WTC11 (cell line): Measurements from ENCODE around the gene LIN9. TPM values are rescaled to one million over a fixed set of nuclear protein-coding genes. Genes with fewer than 3 reads are reported as not detected.

Experiments used
- ATAC-seq: fragments of 200-7000 bp; cut with Tn5 transposase; 2 replicates; pipeline ENCODE4 v1.10.0; 2021; ENCODE audit warnings: mild to moderate bottlenecking, moderate library complexity
- CTCF ChIA-PET: fragments of 300-600 bp; sonication (Branson Sonifier 250); formaldehyde crosslinking; loops from one replicate; lab custom pipeline; 2021; ENCODE audit warnings: antibody characterized with exemption; lab: Charles Lee
- POLR2A ChIA-PET: fragments of 350-600 bp; sonication (Branson Sonifier 250); formaldehyde crosslinking; loops from one replicate; lab custom pipeline; 2021; ENCODE audit warnings: antibody characterized with exemption; lab: Charles Lee
- DNase-seq: peaks from one replicate; pipeline ENCODE4 v3.0.0; 2021; ENCODE audit warnings: low spot score
- H3K27ac Mint-ChIP-seq: 2 replicates; pipeline ENCODE4 v1.8.0; 2021; ENCODE audit warnings: mixed read lengths
- H3K27me3 Mint-ChIP-seq: 2 replicates; pipeline ENCODE4 v1.8.0; 2021; ENCODE audit warnings: low read depth, mild to moderate bottlenecking, moderate library complexity, mixed read lengths
- H3K36me3 Mint-ChIP-seq: 2 replicates; pipeline ENCODE4 v1.8.0; 2021; ENCODE audit warnings: mixed read lengths
- H3K4me1 Mint-ChIP-seq: 2 replicates; pipeline ENCODE4 v1.8.0; 2022; ENCODE audit warnings: mixed read lengths
- H3K4me3 Mint-ChIP-seq: 2 replicates; pipeline ENCODE4 v1.8.0; 2021; ENCODE audit warnings: mild to moderate bottlenecking, moderate library complexity, mixed read lengths
- H3K9me3 Mint-ChIP-seq: 2 replicates; pipeline ENCODE4 v1.8.0; 2021; ENCODE audit warnings: mixed read lengths
- ATF1 ChIP-seq: sonication (generic); formaldehyde crosslinking; IDR thresholded peaks from 2 replicates; pipeline ENCODE4 v1.8.1; 2023; ENCODE audit warnings: mild to moderate bottlenecking, moderate library complexity, missing genetic modification reagents
- FOXJ3 ChIP-seq: sonication (generic); formaldehyde crosslinking; IDR thresholded peaks from 2 replicates; pipeline ENCODE4 v1.9.0; 2021; ENCODE audit warnings: missing genetic modification reagents, mild to moderate bottlenecking, borderline replicate concordance
- FOXK1 ChIP-seq: sonication (generic); formaldehyde crosslinking; IDR thresholded peaks from 2 replicates; pipeline ENCODE4 v1.8.0; 2022; ENCODE audit warnings: mild to moderate bottlenecking, moderate library complexity, missing genetic modification reagents
- GTF2I ChIP-seq: fragments of 250-450 bp; sonication (Bioruptor Pico); conservative IDR thresholded peaks from 2 replicates; pipeline ENCODE4 v1.4.0; 2021; ENCODE audit warnings: mild to moderate bottlenecking
- IRF2 ChIP-seq: sonication (generic); formaldehyde crosslinking; IDR thresholded peaks from 2 replicates; pipeline ENCODE4 v1.8.0; 2022; ENCODE audit warnings: low read depth, missing genetic modification reagents, borderline replicate concordance
- JAZF1 ChIP-seq: fragments of 250-450 bp; sonication (Bioruptor Pico); IDR thresholded peaks from 2 replicates; pipeline ENCODE4 v1.9.0; 2021; ENCODE audit warnings: moderate library complexity, mild to moderate bottlenecking, inconsistent platforms
- JUN ChIP-seq: sonication (generic); formaldehyde crosslinking; IDR thresholded peaks from 2 replicates; pipeline ENCODE4 v1.8.0; 2023; ENCODE audit warnings: mild to moderate bottlenecking, missing genetic modification reagents
- KAT7 ChIP-seq: sonication (generic); formaldehyde crosslinking; IDR thresholded peaks from 2 replicates; pipeline ENCODE4 v1.8.1; 2023; ENCODE audit warnings: missing genetic modification reagents, mild to moderate bottlenecking, borderline replicate concordance
- NFATC4 ChIP-seq: fragments of 250-450 bp; sonication (Bioruptor Pico); IDR thresholded peaks from 2 replicates; pipeline ENCODE4 v1.9.0; 2021; ENCODE audit warnings: mild to moderate bottlenecking
- NFE2L1 ChIP-seq: sonication (generic); formaldehyde crosslinking; IDR thresholded peaks from 2 replicates; pipeline ENCODE4 v1.8.1; 2023; ENCODE audit warnings: missing genetic modification reagents
- OVOL2 ChIP-seq: fragments of 250-450 bp; sonication (Bioruptor Pico); IDR thresholded peaks from 2 replicates; pipeline ENCODE4 v1.9.0; 2021; ENCODE audit warnings: mild to moderate bottlenecking, borderline replicate concordance
- TEAD1 ChIP-seq: sonication (generic); formaldehyde crosslinking; IDR thresholded peaks from 2 replicates; pipeline ENCODE4 v1.8.0; 2022; ENCODE audit warnings: mild to moderate bottlenecking, missing genetic modification reagents
- ZNF121 ChIP-seq: sonication (generic); formaldehyde crosslinking; IDR thresholded peaks from 2 replicates; pipeline ENCODE4 v1.8.0; 2023; ENCODE audit warnings: missing genetic modification reagents
- ZNF263 ChIP-seq: sonication (generic); formaldehyde crosslinking; IDR thresholded peaks from 2 replicates; pipeline ENCODE4 v1.8.1; 2022; ENCODE audit warnings: low read depth, mild to moderate bottlenecking, moderate library complexity, missing genetic modification reagents
- ZNF317 ChIP-seq: sonication (generic); formaldehyde crosslinking; IDR thresholded peaks from 2 replicates; pipeline ENCODE4 v1.8.1; 2023; ENCODE audit warnings: low read depth, mild to moderate bottlenecking, moderate library complexity, missing genetic modification reagents, borderline replicate concordance
- total RNA-seq: library from RNA; stranded (reverse); gene quantifications from 3 replicates; pipeline ENCODE4 v1.2.3, GENCODE V29; 2021
- TF ChIP-seq, protein P1 (sequence below): sonication (generic); formaldehyde crosslinking; IDR thresholded peaks from 2 replicates; pipeline ENCODE4 v1.8.0; 2022; ENCODE audit warnings: mild to moderate bottlenecking, missing genetic modification reagents
- TF ChIP-seq, protein P2 (sequence below): sonication (generic); formaldehyde crosslinking; IDR thresholded peaks from 2 replicates; pipeline ENCODE4 v1.8.0; 2022; ENCODE audit warnings: missing genetic modification reagents
- TF ChIP-seq, protein P3 (sequence below): fragments of 250-450 bp; sonication (Bioruptor Pico); IDR thresholded peaks from 2 replicates; pipeline ENCODE4 v1.9.0; 2021; ENCODE audit warnings: mild to moderate bottlenecking, borderline replicate concordance
- TF ChIP-seq, protein P4 (sequence below): sonication (generic); formaldehyde crosslinking; IDR thresholded peaks from 2 replicates; pipeline ENCODE4 v1.8.1; 2023; ENCODE audit warnings: mild to moderate bottlenecking, missing genetic modification reagents

Gene LIN9
- total RNA-seq, 1 experiment from 2014 or later: 15.7 TPM

DNA sequence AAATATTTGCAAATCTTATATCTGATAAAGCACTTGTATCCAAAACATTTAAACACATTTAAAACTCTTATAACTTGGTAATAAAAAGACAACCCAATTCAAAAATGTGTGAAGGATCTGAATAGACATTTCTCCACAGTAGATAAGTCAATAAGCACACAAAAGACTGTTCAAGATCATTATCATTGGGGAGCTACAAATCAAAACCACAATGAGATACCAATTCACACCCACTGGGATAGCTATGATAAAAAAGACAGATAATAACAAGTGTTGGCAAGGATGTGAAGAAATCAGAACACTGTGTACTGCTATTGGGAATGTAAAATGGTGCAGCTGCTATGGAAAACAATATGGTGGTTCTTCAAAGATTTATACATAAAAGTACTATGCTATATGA lies 5.1 kb upstream of the LIN9 start (continued):
- TF ChIP-seq, protein P1, sequence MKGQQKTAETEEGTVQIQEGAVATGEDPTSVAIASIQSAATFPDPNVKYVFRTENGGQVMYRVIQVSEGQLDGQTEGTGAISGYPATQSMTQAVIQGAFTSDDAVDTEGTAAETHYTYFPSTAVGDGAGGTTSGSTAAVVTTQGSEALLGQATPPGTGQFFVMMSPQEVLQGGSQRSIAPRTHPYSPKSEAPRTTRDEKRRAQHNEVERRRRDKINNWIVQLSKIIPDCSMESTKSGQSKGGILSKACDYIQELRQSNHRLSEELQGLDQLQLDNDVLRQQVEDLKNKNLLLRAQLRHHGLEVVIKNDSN (CRISPR knock-in tag): no peak
- TF ChIP-seq, protein P2, sequence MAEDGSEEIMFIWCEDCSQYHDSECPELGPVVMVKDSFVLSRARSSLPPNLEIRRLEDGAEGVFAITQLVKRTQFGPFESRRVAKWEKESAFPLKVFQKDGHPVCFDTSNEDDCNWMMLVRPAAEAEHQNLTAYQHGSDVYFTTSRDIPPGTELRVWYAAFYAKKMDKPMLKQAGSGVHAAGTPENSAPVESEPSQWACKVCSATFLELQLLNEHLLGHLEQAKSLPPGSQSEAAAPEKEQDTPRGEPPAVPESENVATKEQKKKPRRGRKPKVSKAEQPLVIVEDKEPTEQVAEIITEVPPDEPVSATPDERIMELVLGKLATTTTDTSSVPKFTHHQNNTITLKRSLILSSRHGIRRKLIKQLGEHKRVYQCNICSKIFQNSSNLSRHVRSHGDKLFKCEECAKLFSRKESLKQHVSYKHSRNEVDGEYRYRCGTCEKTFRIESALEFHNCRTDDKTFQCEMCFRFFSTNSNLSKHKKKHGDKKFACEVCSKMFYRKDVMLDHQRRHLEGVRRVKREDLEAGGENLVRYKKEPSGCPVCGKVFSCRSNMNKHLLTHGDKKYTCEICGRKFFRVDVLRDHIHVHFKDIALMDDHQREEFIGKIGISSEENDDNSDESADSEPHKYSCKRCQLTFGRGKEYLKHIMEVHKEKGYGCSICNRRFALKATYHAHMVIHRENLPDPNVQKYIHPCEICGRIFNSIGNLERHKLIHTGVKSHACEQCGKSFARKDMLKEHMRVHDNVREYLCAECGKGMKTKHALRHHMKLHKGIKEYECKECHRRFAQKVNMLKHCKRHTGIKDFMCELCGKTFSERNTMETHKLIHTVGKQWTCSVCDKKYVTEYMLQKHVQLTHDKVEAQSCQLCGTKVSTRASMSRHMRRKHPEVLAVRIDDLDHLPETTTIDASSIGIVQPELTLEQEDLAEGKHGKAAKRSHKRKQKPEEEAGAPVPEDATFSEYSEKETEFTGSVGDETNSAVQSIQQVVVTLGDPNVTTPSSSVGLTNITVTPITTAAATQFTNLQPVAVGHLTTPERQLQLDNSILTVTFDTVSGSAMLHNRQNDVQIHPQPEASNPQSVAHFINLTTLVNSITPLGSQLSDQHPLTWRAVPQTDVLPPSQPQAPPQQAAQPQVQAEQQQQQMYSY (CRISPR knock-in tag): no peak
- TF ChIP-seq ZNF263 (no peak), NFATC4 (CRISPR knock-in tag) (no peak), JAZF1 (CRISPR knock-in tag) (no peak), ZNF317 (CRISPR knock-in tag) (no peak), ATF1 (no peak), GTF2I (CRISPR knock-in tag) (no peak)

DNA sequence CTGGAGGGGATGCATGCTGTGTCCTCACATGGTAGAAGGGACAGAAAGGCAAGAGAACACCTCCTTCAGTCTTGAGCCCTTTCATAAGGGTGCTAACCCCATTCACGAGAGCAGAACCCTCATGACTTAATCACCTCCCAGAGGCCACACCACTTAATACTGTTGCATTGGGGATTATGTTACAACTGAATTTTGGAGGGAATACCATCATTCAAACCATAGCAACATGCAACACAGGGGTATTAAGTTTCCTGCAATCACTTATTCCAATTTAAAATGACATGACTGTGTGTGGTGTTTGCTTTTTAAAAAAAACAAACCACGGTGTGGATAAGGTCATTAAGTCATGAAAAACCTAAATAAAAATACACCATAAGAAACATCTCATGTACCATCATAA lies 3.1 kb upstream of the LIN9 start:
- no peaks in the 10 kb centered on the region for H3K36me3 Mint-ChIP-seq
- CTCF ChIA-PET: interaction anchor here (0.6 kb wide), 1 partner anchor 370 kb away, joined by 3 read pairs; no protein-coding TSS in a partner anchor

DNA sequence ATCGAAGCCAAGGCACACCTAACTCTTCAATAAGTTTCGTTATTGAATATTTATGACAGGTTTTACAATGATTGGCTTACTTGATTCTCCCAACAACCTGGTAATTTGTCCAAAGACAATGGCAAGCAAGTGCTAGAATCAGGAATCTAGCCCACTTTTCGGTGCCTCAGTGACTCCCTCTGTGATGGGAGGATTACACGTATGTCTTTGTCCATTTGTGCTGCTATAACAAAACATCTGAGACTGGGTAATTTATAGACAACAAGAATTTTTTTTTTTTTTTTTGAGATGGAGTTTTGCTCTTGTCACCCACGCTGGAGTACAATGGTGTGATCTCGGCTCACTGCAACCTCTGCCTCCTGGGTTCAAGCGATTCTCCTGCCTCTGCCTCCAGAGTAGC lies 2.4 kb upstream of the LIN9 start:
- Mint-ChIP-seq H3K4me3 (no peak overlapping the region), H3K36me3 (no peaks in the 10 kb centered on the region), H3K27ac (no peak overlapping the region)
- CTCF ChIA-PET: interaction anchor here (1.4 to 3.2 kb wide), 3 partner anchors 12 to 110 kb away, joined by 3 to 12 read pairs (median 5); no protein-coding TSS in a partner anchor
- POLR2A ChIA-PET: interaction anchor here (0.6 kb wide), 1 partner anchor 100 kb away, joined by 3 read pairs; no protein-coding TSS in a partner anchor
- no peak for DNase-seq
- no peak for ATAC-seq
- TF ChIP-seq IRF2: no peak
- TF ChIP-seq, protein P3, sequence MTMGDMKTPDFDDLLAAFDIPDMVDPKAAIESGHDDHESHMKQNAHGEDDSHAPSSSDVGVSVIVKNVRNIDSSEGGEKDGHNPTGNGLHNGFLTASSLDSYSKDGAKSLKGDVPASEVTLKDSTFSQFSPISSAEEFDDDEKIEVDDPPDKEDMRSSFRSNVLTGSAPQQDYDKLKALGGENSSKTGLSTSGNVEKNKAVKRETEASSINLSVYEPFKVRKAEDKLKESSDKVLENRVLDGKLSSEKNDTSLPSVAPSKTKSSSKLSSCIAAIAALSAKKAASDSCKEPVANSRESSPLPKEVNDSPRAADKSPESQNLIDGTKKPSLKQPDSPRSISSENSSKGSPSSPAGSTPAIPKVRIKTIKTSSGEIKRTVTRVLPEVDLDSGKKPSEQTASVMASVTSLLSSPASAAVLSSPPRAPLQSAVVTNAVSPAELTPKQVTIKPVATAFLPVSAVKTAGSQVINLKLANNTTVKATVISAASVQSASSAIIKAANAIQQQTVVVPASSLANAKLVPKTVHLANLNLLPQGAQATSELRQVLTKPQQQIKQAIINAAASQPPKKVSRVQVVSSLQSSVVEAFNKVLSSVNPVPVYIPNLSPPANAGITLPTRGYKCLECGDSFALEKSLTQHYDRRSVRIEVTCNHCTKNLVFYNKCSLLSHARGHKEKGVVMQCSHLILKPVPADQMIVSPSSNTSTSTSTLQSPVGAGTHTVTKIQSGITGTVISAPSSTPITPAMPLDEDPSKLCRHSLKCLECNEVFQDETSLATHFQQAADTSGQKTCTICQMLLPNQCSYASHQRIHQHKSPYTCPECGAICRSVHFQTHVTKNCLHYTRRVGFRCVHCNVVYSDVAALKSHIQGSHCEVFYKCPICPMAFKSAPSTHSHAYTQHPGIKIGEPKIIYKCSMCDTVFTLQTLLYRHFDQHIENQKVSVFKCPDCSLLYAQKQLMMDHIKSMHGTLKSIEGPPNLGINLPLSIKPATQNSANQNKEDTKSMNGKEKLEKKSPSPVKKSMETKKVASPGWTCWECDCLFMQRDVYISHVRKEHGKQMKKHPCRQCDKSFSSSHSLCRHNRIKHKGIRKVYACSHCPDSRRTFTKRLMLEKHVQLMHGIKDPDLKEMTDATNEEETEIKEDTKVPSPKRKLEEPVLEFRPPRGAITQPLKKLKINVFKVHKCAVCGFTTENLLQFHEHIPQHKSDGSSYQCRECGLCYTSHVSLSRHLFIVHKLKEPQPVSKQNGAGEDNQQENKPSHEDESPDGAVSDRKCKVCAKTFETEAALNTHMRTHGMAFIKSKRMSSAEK (CRISPR knock-in tag): no peak
- TF ChIP-seq, protein P4, sequence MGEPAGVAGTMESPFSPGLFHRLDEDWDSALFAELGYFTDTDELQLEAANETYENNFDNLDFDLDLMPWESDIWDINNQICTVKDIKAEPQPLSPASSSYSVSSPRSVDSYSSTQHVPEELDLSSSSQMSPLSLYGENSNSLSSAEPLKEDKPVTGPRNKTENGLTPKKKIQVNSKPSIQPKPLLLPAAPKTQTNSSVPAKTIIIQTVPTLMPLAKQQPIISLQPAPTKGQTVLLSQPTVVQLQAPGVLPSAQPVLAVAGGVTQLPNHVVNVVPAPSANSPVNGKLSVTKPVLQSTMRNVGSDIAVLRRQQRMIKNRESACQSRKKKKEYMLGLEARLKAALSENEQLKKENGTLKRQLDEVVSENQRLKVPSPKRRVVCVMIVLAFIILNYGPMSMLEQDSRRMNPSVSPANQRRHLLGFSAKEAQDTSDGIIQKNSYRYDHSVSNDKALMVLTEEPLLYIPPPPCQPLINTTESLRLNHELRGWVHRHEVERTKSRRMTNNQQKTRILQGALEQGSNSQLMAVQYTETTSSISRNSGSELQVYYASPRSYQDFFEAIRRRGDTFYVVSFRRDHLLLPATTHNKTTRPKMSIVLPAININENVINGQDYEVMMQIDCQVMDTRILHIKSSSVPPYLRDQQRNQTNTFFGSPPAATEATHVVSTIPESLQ (CRISPR knock-in tag): no peak
- TF ChIP-seq KAT7 (CRISPR knock-in tag): no peak
- no peak for TF ChIP-seq ATF1
- no peak for TF ChIP-seq OVOL2 (CRISPR knock-in tag)
- TF ChIP-seq FOXJ3 (CRISPR knock-in tag): no peak
- no peak for TF ChIP-seq NFE2L1 (CRISPR knock-in tag)
- TF ChIP-seq JUN (CRISPR knock-in tag): no peak
- TF ChIP-seq, all 79 proteins: peak for 0
- Mint-ChIP-seq H3K9me3 (no peaks in the 10 kb centered on the region; the same call in 1 of the 2 replicates), H3K27me3 (peaks cover 22% of the 10 kb centered on the region), H3K4me1 (peaks cover 15% of the 10 kb centered on the region)

More for the DNA sequence above, 3.1 kb upstream of the LIN9 start:
- peaks cover 12% of the 10 kb centered on the region for H3K4me1 Mint-ChIP-seq
- TF ChIP-seq TEAD1: no peak
- TF ChIP-seq ATF1: no peak
- TF ChIP-seq FOXK1: no peak
- TF ChIP-seq ZNF121: no peak
- TF ChIP-seq JAZF1 (CRISPR knock-in tag): no peak
- peaks cover 22% of the 10 kb centered on the region for H3K27me3 Mint-ChIP-seq
- POLR2A ChIA-PET: no interaction called here
- H3K27ac Mint-ChIP-seq: no peak overlapping the region
- ATAC-seq (no peak), DNase-seq (no peak)
- no peaks in the 10 kb centered on the region; the same call in 1 of the 2 replicates for H3K9me3 Mint-ChIP-seq
- no peak overlapping the region for H3K4me3 Mint-ChIP-seq
